ENCODE data around the gene OVCH2. TPM values are rescaled to one million over a fixed set of nuclear protein-coding genes. Genes with fewer than 3 reads are reported as not detected.

Gene OVCH2
- total RNA-seq, 4 donors from 2014 or later, result 6.2 to 44.0 (median 20.3) TPM

DNA sequence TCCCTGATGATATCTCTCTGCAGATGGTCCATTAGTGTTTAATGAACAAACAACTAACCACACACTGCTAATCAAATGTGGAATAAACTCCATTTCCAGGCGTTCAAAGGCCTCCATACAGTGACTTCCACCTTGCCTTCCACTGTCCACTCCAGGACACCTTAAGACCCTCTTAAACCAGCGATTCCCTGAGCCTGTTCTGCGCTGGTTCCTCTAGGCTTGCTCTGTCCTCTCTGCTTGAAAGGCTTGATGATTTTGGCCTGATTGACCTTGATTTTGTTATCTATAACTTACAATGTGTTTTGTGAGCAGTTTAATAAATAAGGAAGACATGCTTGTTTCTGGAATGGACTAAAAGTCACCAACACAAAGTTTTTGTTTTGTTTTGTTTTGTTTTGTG, 12.0 kb downstream of the OVCH2 start:
- DNase-seq (ENCODE audit: low spot score in 2 of 2), result no peak
- Histone ChIP-seq H3K27ac (no peak overlapping the region), H3K4me3 (no peak overlapping the region), H3K27me3 (peaks cover 8% of the 10 kb centered on the region), H3K4me1 (peaks cover 3% of the 10 kb centered on the region), H3K36me3 (no peaks in the 10 kb centered on the region), H3K9me3 (no peaks in the 10 kb centered on the region)
- WGBS, result 85% methylated on average over 3 of the region's 3 CpGs
- TF ChIP-seq EP300 (IDR thresholded peaks at IDR 0.05) (no peak), POLR2A (IDR thresholded peaks at IDR 0.05) (no peak), POLR2AphosphoS5 (IDR thresholded peaks at IDR 0.05) (no peak)
- TF ChIP-seq, protein P1, sequence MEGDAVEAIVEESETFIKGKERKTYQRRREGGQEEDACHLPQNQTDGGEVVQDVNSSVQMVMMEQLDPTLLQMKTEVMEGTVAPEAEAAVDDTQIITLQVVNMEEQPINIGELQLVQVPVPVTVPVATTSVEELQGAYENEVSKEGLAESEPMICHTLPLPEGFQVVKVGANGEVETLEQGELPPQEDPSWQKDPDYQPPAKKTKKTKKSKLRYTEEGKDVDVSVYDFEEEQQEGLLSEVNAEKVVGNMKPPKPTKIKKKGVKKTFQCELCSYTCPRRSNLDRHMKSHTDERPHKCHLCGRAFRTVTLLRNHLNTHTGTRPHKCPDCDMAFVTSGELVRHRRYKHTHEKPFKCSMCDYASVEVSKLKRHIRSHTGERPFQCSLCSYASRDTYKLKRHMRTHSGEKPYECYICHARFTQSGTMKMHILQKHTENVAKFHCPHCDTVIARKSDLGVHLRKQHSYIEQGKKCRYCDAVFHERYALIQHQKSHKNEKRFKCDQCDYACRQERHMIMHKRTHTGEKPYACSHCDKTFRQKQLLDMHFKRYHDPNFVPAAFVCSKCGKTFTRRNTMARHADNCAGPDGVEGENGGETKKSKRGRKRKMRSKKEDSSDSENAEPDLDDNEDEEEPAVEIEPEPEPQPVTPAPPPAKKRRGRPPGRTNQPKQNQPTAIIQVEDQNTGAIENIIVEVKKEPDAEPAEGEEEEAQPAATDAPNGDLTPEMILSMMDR (IDR thresholded peaks at IDR 0.05), result no peak

DNA sequence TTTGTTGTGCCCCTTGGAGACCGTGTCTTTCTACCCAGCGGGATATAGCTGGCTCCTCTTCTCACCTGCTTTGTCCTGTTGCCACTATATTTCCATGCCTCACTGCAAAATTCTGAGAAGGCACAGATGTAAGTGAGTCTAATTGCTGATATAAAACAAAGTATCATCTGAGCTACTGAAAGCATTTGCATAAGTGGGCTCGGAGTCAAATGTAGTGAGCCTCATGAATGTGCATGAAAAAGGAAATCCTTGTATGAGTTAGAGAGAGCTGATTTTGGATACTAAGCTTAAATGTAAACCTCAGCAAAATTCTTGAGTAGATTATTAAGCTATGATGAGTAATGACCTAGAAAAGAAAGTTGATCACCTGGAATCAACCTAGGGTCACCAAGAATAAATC, 13.9 kb downstream of the OVCH2 start:
- H3K9me3 ChIP-seq, result no peaks in the 10 kb centered on the region
- no peaks in the 10 kb centered on the region for H3K36me3 ChIP-seq
- peaks cover 3% of the 10 kb centered on the region for H3K4me1 ChIP-seq
- H3K4me3 ChIP-seq, result no peak overlapping the region
- 75% methylated on average over 3 of the region's 3 CpGs for WGBS
- H3K27ac ChIP-seq, result no peak overlapping the region
- no peak for TF ChIP-seq POLR2A (IDR thresholded peaks at IDR 0.05)
- TF ChIP-seq, protein P1 (IDR thresholded peaks at IDR 0.05), result no peak
- TF ChIP-seq POLR2AphosphoS5 (IDR thresholded peaks at IDR 0.05), result no peak
- no peak for TF ChIP-seq EP300 (IDR thresholded peaks at IDR 0.05)
- H3K27me3 ChIP-seq, result peaks cover 8% of the 10 kb centered on the region
- DNase-seq (ENCODE audit: low spot score in 2 of 2), result no peak

DNA sequence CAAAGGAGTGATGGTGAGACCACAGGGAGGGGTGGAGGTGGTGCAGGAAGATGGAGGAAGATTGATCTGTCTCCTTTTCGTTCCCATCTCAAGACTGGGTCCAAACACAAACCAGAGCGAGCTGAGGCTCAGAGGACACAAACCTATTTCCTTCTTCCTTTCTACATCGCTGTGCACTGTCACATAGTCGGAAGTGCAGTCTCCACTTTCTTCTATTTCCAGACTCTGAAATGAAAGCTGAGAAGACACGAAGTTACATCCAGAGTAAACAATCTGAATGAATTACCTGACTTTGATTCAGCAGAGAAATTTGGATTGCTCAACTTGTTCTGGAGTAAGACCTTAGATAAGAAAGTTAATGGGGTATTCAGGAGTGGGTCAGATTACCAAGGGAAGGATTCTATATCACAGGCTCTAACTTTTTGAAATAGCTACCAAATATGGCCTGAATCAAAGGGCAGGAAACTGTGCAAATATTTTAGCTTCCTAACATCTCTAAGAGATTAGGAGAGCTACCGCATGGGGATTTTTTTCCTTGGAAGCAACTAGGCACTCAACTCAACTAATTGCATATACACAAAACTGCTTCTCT, 14.4 kb downstream of the OVCH2 start:
- 80% methylated on average over 6 of the region's 6 CpGs for WGBS
- no peak for DNase-seq (ENCODE audit: low spot score in 2 of 2)
- TF ChIP-seq POLR2AphosphoS5 (IDR thresholded peaks at IDR 0.05) (no peak), POLR2A (IDR thresholded peaks at IDR 0.05) (no peak), EP300 (IDR thresholded peaks at IDR 0.05) (no peak)
- TF ChIP-seq, protein P1 (IDR thresholded peaks at IDR 0.05), result no peak
- Histone ChIP-seq H3K4me3 (no peak overlapping the region), H3K4me1 (peaks cover 3% of the 10 kb centered on the region), H3K27me3 (peaks cover 8% of the 10 kb centered on the region), H3K27ac (no peak overlapping the region), H3K9me3 (no peaks in the 10 kb centered on the region), H3K36me3 (no peaks in the 10 kb centered on the region)

DNA sequence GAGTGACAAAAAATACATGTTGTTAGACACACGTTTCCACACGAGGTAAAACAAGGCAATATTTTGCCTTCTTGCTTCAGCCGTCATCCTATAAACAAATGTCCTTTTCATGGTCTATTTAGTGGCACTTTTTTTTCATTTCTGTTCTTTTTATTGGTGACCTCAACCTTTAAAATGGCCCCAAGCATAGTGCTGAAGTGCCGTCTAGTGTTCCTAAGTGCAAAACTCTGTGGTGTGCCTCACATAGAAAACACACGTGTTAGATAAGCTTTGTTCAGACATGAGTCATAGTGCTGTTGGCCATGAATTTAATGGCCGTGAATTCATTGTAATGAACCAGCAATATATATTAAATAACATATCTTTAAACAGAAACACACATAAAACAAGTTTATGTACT, 15.6 kb downstream of the OVCH2 start:
- 27% methylated on average over 6 of the region's 6 CpGs for WGBS
- no peak for DNase-seq (ENCODE audit: low spot score in 2 of 2)
- no peak for TF ChIP-seq POLR2AphosphoS5 (IDR thresholded peaks at IDR 0.05)
- TF ChIP-seq, protein P1 (IDR thresholded peaks at IDR 0.05), result no peak
- no peak for TF ChIP-seq POLR2A (IDR thresholded peaks at IDR 0.05)
- TF ChIP-seq EP300 (IDR thresholded peaks at IDR 0.05), result no peak
- H3K36me3 ChIP-seq, result no peaks in the 10 kb centered on the region
- no peak overlapping the region for H3K4me3 ChIP-seq
- H3K9me3 ChIP-seq, result no peaks in the 10 kb centered on the region
- peaks cover 3% of the 10 kb centered on the region for H3K4me1 ChIP-seq
- peaks cover 8% of the 10 kb centered on the region for H3K27me3 ChIP-seq
- no peak overlapping the region for H3K27ac ChIP-seq

DNA sequence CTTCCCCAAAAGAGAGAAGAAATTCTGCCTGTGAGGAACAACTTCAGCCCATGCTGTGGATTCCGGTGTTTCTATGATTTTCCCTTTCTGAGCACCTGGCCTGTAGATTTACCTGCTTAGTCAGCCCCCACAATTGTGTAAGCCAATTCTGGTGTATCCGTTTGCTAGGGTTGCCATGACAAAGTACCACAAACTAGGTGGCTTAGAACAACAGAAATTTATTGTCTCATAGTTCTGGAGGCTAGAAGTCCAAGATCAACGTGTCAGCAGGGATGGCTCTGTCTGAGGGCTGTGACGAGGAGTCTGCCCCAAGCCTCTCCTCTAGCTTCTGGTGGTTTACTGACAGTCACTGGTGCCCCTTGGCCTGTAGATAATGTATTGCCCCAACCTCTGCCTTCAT, 17.0 kb downstream of the OVCH2 start:
- Histone ChIP-seq H3K27ac (no peak overlapping the region), H3K36me3 (no peaks in the 10 kb centered on the region), H3K4me3 (no peak overlapping the region), H3K9me3 (no peaks in the 10 kb centered on the region), H3K4me1 (peaks cover 1% of the 10 kb centered on the region), H3K27me3 (peaks cover 8% of the 10 kb centered on the region)
- no peak for TF ChIP-seq POLR2AphosphoS5 (IDR thresholded peaks at IDR 0.05)
- DNase-seq (ENCODE audit: low spot score in 2 of 2), result no peak
- WGBS, result 40% methylated on average over 4 of the region's 4 CpGs
